HepG2 (cell line): ENCODE measurements around the gene GMPPA. TPM values are rescaled to one million over a fixed set of nuclear protein-coding genes. Genes with fewer than 3 reads are reported as not detected.

Experiments used
- ATAC-seq: fragments of 200-7000 bp; cut with Tn5 transposase; 3 replicates; pipeline ENCODE4 v1.9.1; 2020; ENCODE audit warnings: mild to moderate bottlenecking, moderate library complexity
- BruUV-seq: library from RNA; stranded (reverse); fragments of 400-500 nt; replicated peaks from 2 replicates; lab custom pipeline; 2021; lab: Mats Ljungman, UMichigan
- CTCF ChIA-PET: fragments of 300-600 bp; formaldehyde crosslinking; extraction: SDS; loops from one replicate; lab custom pipeline; 2021; ENCODE audit warnings: low total read pairs, inconsistent platforms, low intra/inter-chr PET ratio; lab: Yijun Ruan, JAX
- POLR2A ChIA-PET: fragments of 350-600 bp; sonication (Branson Sonifier 250); formaldehyde crosslinking; loops from one replicate; lab custom pipeline; 2020; ENCODE audit warnings: antibody characterized with exemption, inconsistent platforms; lab: Yijun Ruan, JAX
- DNase-seq: peaks from one replicate; pipeline ENCODE4 v3.0.0-alpha.2; 2015; ENCODE audit warnings: low spot score
- FAIRE-seq: peaks from 3 replicates; lab custom pipeline; 2011; peaks lifted over from hg19 to GRCh38; lab: Jason Lieb, UNC
- H2AFZ ChIP-seq: one replicate; pipeline ENCODE4 v1.6.1; 2011; ENCODE audit warnings: low read length, inconsistent platforms
- H3K27ac ChIP-seq: fragments of 300-600 bp; 3 replicates; pipeline ENCODE4 v1.8.0; 2011; ENCODE audit warnings: mixed run types, mild to moderate bottlenecking, mixed read lengths, low read length, inconsistent platforms; ENCODE audit not compliant: insufficient read depth; ENCODE audit errors: extremely low read length
- H3K27me3 ChIP-seq, 2 experiments: fragments of 200-600 bp in 1 of 2; 2 replicates in 1 of 2; 3 replicates in 1 of 2; pipeline versions ENCODE4 v1.6.0 to v1.8.0; 2011; ENCODE audit warnings: low read length in 2 of 2, mild to moderate bottlenecking in 2 of 2, moderate library complexity in 2 of 2, inconsistent platforms in 1 of 2; ENCODE audit not compliant: insufficient read depth in 2 of 2, control insufficient read depth in 1 of 2
- H3K36me3 ChIP-seq, 2 experiments: fragments of 200-600 bp in 1 of 2; replicated peaks in 1 of 2; 2 replicates in 1 of 2; 3 replicates in 1 of 2; pipeline versions ENCODE4 v1.5.1 to v1.8.0; 2011; ENCODE audit warnings: low read length in 2 of 2, inconsistent platforms in 1 of 2; ENCODE audit not compliant: insufficient read depth in 2 of 2, control insufficient read depth in 1 of 2
- H3K4me1 ChIP-seq: 2 replicates; pipeline ENCODE4 v1.5.1; 2012; ENCODE audit warnings: low read length, inconsistent platforms; ENCODE audit not compliant: insufficient read depth
- H3K4me2 ChIP-seq: 2 replicates; pipeline ENCODE4 v1.6.0; 2011; ENCODE audit warnings: low read depth, low read length, inconsistent platforms
- H3K4me3 ChIP-seq, 3 experiments: fragments of 200-600 bp in 1 of 3; sonication (generic), shearing (Covaris generic) in 1 of 3; replicated peaks in 1 of 3; 2 replicates each; pipeline ENCODE4 v1.5.1; 2011 to 2016; ENCODE audit warnings: low read length in 3 of 3, inconsistent platforms in 2 of 3, low read depth in 2 of 3, mild to moderate bottlenecking in 2 of 3, control low read depth in 1 of 3, mixed read lengths in 1 of 3; ENCODE audit not compliant: insufficient read depth in 1 of 3
- H3K79me2 ChIP-seq: one replicate; pipeline ENCODE4 v1.6.1; 2011; ENCODE audit warnings: low read length, inconsistent platforms; ENCODE audit not compliant: insufficient read depth
- H3K9ac ChIP-seq: 2 replicates; pipeline ENCODE4 v1.6.0; 2011; ENCODE audit warnings: mild to moderate bottlenecking, low read depth, low read length, inconsistent platforms; ENCODE audit not compliant: insufficient read depth
- H3K9me3 ChIP-seq: 2 replicates; pipeline ENCODE4 v1.5.1; 2012; ENCODE audit warnings: mild to moderate bottlenecking, low read length
- H4K20me1 ChIP-seq: 2 replicates; pipeline ENCODE4 v1.6.0; 2011; ENCODE audit warnings: inconsistent platforms, mild to moderate bottlenecking, low read length, moderate library complexity; ENCODE audit not compliant: insufficient read depth
- ARNT ChIP-seq: fragments of 450-650 bp; IDR thresholded peaks from 2 replicates; pipeline ENCODE4 v1.6.1; 2017
- SP140L ChIP-seq: sonication (generic); formaldehyde crosslinking; IDR thresholded peaks from 2 replicates; pipeline ENCODE4 v1.4.0; 2020; ENCODE audit warnings: missing genetic modification reagents, borderline replicate concordance
- ZNF619 ChIP-seq: sonication (generic); formaldehyde crosslinking; IDR thresholded peaks from 2 replicates; pipeline ENCODE4 v1.4.0; 2020; ENCODE audit warnings: mild to moderate bottlenecking, missing genetic modification reagents
- WGBS: methylation state at CpG from one replicate; pipeline ENCODE4 v1.1.6; 2017; ENCODE audit warnings: low lambda C conversion rate; 5-methylcytosine and 5-hydroxymethylcytosine counted together
- in situ Hi-C: cut with HindIII; loops from 2 replicates; pipeline ENCODE4 v1.10.0; 2017; ENCODE audit warnings: low pct_unique_long_range_greater_than_20kb; ENCODE audit not compliant: extremely low pct_ligation_motif_present
- intact Hi-C: fragments of 100-400 bp; cut with micrococcal nuclease; formaldehyde crosslinking; loops from one replicate; pipeline ENCODE4 v1.10.0; 2022; ENCODE audit not compliant: unreplicated experiment
- polyA plus RNA-seq, 8 experiments: library from polyadenylated mRNA; depleted of rRNA in 3 of 8; stranded (reverse) in 7 of 8; unstranded in 1 of 8; fragments of >200 nt; fragmentation: Illumina TruSeq in 4 of 8; extraction: Trizol in 4 of 8; gene quantifications; 2 replicates each; pipeline versions ENCODE4 v1.2.1 to v1.2.3, GENCODE V29; 2011 to 2016; ENCODE audit warnings: low read depth in 4 of 8, missing spikeins in 1 of 8, mixed read lengths in 1 of 8; ENCODE audit not compliant: insufficient read depth in 1 of 8
- total RNA-seq, 5 experiments: library from RNA; depleted of rRNA; stranded (reverse); fragments of >200 nt; fragmentation: Illumina TruSeq; extraction: Trizol; gene quantifications; 2 replicates each; pipeline ENCODE4 v1.2.3, GENCODE V29; 2016; ENCODE audit warnings: low read depth in 1 of 5
- TF ChIP-seq, protein P1 (sequence below): sonication (generic); formaldehyde crosslinking; IDR thresholded peaks from 2 replicates; pipeline ENCODE4 v1.4.0; 2020; ENCODE audit warnings: missing genetic modification reagents, borderline replicate concordance

GMPPA gene
- total and polyA plus RNA-seq, 2 of the 13 experiments (the other 11 are each of a cell fraction or from before 2014, with no cell fraction given): 81.1 to 106 TPM

DNA sequence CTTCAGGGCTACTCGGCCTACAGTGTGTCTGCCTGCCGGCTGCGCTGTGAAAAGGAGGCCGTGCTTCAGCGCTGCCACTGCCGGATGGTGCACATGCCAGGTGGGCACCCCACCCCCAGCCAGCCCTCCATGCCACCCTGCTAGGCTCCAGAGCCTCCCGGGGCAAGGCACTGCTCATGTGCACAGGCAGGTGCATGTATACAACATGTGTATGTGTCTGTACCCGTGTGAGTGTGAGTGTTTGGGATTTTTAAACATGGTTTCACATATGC, 33.6 kb downstream of the GMPPA start:
- POLR2A ChIA-PET: no interaction called here
- no peak for DNase-seq
- TF ChIP-seq ARNT: no peak
- no peak for TF ChIP-seq SP140L (CRISPR knock-in tag)
- TF ChIP-seq ZNF619 (CRISPR knock-in tag): no peak
- TF ChIP-seq, protein P1, sequence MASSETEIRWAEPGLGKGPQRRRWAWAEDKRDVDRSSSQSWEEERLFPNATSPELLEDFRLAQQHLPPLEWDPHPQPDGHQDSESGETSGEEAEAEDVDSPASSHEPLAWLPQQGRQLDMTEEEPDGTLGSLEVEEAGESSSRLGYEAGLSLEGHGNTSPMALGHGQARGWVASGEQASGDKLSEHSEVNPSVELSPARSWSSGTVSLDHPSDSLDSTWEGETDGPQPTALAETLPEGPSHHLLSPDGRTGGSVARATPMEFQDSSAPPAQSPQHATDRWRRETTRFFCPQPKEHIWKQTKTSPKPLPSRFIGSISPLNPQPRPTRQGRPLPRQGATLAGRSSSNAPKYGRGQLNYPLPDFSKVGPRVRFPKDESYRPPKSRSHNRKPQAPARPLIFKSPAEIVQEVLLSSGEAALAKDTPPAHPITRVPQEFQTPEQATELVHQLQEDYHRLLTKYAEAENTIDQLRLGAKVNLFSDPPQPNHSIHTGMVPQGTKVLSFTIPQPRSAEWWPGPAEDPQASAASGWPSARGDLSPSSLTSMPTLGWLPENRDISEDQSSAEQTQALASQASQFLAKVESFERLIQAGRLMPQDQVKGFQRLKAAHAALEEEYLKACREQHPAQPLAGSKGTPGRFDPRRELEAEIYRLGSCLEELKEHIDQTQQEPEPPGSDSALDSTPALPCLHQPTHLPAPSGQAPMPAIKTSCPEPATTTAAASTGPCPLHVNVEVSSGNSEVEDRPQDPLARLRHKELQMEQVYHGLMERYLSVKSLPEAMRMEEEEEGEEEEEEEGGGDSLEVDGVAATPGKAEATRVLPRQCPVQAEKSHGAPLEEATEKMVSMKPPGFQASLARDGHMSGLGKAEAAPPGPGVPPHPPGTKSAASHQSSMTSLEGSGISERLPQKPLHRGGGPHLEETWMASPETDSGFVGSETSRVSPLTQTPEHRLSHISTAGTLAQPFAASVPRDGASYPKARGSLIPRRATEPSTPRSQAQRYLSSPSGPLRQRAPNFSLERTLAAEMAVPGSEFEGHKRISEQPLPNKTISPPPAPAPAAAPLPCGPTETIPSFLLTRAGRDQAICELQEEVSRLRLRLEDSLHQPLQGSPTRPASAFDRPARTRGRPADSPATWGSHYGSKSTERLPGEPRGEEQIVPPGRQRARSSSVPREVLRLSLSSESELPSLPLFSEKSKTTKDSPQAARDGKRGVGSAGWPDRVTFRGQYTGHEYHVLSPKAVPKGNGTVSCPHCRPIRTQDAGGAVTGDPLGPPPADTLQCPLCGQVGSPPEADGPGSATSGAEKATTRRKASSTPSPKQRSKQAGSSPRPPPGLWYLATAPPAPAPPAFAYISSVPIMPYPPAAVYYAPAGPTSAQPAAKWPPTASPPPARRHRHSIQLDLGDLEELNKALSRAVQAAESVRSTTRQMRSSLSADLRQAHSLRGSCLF (CRISPR knock-in tag): no peak
- TF ChIP-seq, all 625 proteins: peak for 0
- Histone ChIP-seq H2AFZ (no peak overlapping the region), H3K4me2 (no peak overlapping the region), H3K9ac (no peak overlapping the region), H3K36me3 (no peaks in the 10 kb centered on the region), H3K4me1 (peaks cover 11% of the 10 kb centered on the region), H3K9me3 (no peaks in the 10 kb centered on the region), H3K27me3 (peaks cover 18 to 88% of the 10 kb centered on the region in 2 experiments; a peak in 4 of 5 replicates), H3K4me3 (no peak overlapping the region), H3K79me2 (no peaks in the 10 kb centered on the region), H4K20me1 (peaks cover under 1% of the 10 kb centered on the region; the same call in 1 of the 2 replicates), H3K27ac (no peak overlapping the region)
- ATAC-seq: no peak
- 27% methylated on average over 5 of the region's 8 CpGs for WGBS
- in situ Hi-C loops (loop anchor here (5.0 kb wide), 2 partner anchors 40 to 130 kb away; no protein-coding TSS in a partner anchor), intact Hi-C loops (loop anchor here (10.0 kb wide), 1 partner anchor 238 kb away; no protein-coding TSS in a partner anchor)
- CTCF ChIA-PET: interaction anchor here (5.4 kb wide), 1 partner anchor 36 kb away, joined by 53 read pairs; a partner anchor contains a TSS
- no peak for FAIRE-seq
- BruUV-seq: no TSS peak
